ENCODE results near the gene GALC.

- TF ChIP-seq POLR2A (IDR thresholded peaks at IDR 0.05) = no peak
- TF ChIP-seq CTCF (IDR thresholded peaks at IDR 0.05) = no peak
- TF ChIP-seq POLR2AphosphoS5 (IDR thresholded peaks at IDR 0.05) = no peak
These were observed 32.3 kb upstream of the GALC start for GRCh38 chr14:88025313-88025712.
